ENCODE data around the gene MRPS34.
"Not testable (repeated sequence)": the region's sequence is repeated elsewhere in the genome, so short reads cannot be mapped to it uniquely, and the experiment has no call there.

Gene MRPS34

DNA sequence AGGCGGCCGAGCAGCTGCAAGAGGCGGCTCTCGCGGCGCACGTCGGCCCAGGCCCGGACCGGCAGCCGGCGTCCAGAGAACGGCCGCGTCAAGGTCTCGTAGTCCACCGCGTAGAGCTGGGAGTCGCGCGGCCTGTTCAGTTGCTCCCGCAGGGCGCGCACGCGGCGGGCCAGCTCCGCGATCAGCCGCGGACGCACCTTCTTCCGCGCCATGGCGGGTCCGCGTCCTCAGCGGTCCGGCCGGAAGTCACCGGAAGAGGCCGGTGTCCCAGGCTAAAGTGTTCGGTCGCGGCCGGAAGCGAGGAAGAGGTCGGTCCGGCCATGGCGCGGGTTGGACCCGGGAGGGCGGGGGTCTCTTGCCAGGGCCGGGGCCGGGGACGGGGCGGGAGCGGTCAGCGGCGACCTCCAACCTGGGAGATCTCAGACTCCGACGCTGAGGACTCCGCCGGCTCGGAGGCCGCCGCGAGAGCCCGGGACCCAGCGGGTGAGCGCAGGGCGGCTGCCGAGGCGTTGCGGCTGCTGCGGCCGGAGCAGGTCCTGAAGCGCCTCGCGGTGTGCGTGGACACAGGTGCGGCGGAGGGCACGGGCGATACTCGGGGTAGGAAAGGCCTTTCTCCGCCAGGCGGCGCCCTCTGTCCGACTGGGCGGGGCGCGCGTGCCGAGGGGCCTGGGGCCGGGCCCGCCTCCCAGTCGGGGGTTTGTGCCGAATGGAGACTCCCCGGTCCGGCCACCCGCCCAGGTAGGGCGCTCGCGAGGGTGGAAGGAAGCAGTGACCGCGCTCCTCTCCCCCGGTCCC lies at the start of gene MRPS34:
Gene MRPS34, minus strand, starts transcription at position 227 of the 795 bp plus-strand sequence. Its CDS starts 15 bp downstream, at position 212.
- DNase-seq (ENCODE audit: low spot score) = peak; percentile 85

DNA sequence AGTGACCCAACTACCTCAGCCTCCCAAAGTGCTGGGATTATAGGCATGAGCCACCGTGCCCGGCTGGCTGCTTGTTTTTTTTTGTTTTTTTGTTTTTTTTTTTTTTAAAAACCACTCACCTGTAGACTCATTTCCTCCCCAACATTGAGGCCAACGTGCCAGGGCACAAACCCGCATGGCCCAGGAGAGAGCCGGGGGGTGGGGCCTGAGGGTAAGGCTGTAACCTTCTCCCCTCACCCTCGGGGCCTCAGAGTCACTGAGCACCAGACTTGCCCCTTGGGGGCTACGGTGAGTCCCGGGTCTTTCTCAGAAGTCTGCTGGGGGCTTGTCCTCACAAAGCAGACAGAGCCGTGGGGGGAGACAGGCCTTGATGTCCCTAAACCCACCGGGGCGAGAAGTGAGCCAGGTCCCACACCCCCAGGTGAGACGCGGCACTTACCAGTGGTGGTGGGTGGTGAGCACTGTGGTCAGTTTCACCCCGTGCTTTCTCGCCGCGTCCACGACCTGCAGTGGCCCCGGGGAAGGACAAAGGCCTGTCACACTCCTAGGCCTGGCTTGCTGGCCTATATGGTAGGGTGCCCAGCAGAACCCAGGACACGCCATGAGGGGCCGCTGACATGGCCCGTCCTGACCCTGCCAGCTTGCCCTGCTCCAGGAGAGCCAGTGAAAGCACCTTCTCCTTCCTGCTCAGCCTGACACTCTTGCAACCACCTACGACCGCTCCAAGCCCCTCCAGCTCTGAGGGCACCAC lies 49.1 kb upstream of the MRPS34 start:
- DNase-seq (ENCODE audit: low spot score) = no peak

DNA sequence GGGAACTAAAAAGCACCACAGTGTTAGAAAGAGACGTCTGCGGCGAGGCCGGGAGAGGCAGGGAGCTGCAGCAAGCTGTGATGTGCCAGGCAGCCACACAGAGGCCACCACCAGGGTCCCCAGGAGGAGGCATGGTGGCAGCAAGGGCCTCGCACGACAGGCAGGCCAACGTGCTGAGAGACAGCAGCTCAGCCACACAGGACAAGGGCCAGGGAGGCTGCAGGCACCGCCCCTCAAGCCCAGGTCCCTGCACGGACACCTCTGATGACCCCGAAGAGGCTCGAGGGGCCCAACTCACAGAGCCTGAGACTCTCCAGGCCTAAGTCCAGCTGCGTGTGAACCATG lies 48.0 kb upstream of the MRPS34 start:
- DNase-seq (ENCODE audit: low spot score) = no peak

DNA sequence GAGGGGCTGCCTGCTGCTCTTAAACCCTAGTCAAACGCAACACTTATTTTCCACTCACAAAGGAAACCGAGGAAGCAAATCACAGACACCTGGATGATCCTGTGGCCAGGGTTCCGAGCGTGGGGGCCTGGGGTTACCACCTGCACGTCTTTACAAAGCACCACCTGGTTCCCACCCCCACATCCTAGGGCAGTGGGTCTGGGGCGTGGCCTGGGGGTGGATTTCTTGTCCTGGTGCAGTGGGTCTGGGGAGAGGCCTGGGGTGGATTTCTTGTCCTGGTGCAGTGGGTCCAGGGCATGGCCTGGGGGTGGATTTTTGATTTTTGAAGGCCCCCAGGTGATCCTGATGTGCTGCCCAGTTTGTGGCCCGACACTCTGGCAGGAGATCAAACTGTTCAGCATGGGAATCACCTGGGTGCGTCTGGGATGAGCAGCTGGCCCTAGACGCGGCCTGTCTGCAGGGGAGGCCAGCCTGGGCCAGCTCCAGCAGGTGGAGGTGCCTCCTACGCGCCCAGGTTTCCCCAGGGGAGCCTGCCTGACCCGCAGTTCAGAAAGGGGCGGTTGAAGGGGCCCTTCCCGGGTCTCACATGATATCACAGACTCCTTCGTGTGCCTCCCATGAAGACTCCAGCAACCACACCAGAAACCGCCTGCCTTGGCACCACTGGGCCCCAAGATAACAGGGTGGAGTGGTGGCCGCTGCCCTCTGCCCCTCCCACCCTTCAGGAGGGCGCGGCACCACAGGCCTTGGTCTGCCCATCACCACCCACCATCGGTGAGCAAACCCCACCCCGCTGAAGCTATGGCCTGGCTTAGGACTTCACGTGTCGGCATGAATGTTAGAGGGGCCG lies 47.4 kb upstream of the MRPS34 start:
- no peak for DNase-seq (ENCODE audit: low spot score)

DNA sequence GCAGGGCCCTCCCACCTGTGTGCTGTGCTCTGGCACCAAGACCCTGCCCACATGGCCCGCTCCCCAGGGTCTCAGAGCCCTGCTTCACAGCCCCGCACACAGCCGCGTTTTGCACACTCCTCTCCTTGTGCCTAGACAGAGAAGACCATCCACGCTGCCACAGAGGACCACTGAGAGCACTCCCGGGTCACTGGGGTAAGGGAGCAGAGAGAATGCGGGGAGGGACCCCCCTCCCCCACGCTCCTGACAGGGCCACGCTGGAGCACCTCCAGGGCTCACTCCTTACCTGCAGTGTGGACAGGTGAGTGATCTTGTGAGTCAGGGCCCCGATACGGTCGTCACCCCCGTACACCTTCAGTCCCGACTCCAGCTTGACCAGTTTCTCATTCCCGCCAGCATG lies 46.7 kb upstream of the MRPS34 start:
- DNase-seq (ENCODE audit: low spot score) = no peak

DNA sequence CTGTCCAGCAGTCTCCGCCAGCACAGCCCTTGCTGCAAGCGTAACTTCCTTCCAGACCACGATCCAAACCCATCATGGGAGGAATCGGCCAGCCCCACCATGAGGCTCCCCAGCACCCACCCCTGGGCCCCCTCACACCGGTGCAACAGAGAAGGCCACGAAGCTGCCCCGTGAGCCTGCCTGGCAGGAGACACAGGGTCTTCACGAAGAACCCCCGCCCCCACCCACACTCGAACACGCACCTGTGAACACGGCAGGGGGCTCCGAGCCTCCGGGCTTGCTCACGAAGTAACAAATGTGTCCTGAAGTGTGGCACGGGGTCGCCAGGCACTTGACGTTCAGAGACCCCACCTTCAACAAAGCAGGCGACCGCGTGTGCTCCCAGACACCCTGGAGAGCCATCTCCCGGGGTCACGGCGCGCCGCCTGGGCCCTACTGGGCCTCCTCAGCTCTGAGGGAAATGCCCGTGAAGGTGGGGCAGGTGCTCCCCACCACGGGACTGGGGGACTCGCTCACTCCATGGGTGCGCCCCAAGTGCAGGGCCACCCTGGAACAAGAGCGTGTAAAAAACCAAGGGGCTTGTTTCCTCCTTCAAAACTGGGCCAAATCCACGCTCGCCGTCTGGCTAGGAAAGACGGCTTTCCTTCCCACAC lies 46.1 kb upstream of the MRPS34 start:
- no peak for DNase-seq (ENCODE audit: low spot score)

DNA sequence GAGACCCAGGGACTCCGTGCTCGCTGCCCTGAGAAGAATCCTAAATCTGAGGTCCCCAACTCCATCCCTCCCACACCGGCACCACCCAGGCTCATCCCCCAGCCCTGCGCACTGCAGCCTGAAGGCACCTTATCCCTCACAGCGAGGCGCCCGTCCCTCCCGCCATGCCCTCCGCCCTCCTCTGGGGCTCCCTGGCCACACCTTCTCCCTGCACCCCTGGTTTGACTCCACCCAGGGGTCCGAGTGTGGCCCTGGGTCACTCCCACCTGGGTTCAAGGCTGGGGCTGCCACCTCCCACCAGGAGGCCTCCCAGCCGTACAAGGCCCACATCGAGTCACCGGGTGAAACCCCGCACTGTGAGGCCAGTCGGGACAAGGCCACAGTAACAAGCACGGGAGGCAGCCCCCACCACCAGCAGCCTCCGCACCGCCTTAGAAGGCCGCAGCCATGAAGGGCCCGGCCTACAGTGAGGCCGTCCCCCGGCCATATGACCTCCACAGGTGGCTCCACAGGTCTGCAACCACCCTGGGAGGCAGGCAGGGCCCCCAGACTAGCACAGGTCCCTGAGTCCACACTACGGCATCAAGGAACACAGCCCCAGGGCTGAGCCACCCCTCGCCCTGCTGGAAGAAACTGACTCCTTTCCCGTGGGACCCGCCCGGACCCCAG lies 45.4 kb upstream of the MRPS34 start:
- DNase-seq (ENCODE audit: low spot score) = no peak

DNA sequence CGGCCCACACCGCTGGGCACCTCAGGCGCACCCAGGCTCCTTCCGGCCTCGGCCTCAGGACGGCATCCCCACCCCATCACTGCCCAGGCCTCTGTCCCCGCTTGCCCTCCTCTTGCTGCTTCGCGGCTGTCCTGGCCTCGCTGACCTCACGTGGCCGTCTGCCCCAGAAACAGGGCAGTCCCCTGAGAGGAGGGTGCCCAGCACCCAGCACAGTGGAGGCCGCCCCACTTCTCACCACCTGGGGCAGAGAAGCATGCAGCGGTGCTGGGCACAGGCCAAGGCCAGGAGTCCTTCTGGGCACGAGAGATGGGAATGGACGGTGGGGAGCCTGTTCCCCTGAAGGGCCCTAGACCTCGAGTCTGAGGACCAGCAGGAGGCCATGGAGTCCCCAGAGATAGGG lies 44.8 kb upstream of the MRPS34 start:
- no peak for DNase-seq (ENCODE audit: low spot score)

DNA sequence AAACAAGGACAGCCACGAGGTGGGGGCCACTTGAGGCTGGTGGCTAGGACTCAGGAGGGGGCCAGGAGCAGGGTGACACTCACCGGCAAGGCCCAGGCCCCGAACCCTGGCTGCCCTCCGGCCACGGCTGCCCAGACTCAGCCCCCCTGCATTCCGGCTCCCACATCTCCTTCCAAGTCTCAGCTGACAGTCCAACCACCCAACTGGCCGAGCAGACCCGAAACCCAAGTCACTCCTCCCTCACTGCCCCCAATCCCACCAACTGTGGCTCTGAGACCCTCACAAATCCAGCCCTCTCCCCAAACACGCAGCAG lies 44.3 kb upstream of the MRPS34 start:
- no peak for DNase-seq (ENCODE audit: low spot score)

DNA sequence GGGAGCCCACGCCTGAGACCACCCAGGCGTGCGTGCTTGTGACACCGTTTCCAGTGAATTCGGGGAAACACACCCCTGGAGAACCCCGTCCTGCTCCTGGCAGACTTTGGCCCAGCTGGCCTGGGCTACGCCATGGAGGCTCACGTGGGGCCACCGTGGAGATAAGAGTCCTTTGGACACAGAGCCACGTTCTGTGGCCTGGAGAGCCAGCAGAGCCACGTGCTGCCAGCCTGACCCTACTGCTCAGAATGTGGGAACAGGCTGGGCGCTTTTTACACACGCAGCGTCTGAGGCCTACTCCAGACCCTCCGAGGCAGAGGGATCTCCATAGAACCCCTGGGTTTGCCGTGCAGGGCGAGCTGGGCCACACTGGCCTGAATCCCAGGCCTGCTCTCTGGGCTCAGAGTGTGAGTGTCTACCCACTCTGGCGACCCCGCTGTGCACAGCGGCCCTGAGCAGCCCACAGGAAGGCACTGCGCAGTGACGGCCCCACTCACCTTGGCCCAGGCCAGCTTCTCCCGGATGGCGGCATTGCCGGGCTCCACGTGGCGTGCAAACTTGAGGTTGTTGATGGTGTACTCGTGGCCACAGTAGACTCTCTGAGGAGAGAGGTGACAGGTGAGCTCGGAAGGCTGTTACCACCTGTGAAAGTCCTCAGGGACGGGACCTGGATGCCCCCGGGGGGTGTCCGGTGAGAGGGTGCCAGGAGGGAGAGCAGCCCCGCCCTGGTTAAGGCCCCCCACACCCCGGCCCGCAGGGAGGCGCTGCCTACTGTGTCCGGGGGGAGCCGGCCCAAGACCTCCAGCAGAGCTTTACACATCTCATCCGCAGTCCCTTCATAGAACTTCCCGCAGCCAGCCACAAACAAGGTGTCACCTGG lies 43.7 kb upstream of the MRPS34 start:
- DNase-seq (ENCODE audit: low spot score) = no peak

DNA sequence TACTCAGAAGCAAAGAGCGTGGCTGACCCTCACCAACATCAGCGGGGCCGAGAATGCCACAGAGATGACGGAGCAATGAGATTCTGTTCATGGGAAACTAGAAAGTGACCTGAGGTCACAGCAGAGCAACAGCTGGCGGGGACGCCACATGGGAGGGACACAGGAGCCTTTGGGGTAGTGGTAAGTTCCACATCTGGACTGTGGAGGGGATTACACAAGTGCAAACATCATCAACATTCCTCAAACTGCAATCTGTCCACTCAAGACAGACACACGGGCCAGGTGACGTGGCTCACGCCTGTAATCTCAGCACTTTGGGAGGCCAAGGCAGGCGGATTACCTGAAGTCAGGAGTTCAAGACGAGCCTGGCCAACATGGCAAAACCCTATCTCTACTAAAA lies 42.5 kb upstream of the MRPS34 start:
- DNase-seq (ENCODE audit: low spot score) = no peak

DNA sequence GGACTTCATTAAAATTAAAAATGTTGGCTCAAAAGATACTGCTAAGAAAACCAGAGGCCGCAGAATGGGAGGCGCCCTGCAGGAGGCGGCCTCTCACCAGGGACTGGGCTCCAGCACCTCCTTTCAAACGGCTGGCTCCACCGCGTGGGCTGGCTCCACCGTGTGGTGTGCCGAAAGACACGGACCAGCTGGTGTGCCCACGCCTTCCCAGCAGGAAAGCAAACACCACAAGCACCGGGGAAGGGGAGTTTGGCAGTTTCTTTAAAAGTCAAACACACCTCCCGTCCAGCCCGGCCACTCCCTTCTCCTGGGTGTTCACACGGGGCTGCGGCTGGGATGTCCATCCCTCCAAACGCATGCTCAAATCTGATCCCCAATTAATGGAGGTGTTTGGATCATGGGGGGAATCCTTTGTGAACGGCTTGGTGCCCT lies 39.8 kb upstream of the MRPS34 start:
- DNase-seq (ENCODE audit: low spot score) = no peak

DNA sequence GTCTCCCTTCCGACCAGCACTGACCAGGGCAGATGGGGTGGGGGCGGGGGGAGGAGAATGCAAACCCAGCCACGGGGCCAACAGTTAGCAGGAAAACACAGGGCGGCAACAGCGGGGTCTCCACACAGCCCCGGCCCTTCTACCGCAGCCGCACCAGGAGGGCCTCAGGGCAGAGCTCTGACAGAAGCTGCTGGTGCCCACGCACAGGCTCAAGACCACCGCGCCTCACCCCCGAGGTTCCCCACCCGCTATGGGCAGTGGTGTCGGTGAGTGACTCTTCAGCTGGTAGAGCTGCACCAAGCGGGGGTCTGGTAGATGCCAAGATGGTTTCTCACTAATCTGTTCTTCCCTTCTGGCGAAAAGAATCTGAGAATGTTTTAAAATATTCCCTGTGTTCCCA lies 37.6 kb upstream of the MRPS34 start:
- no peak for DNase-seq (ENCODE audit: low spot score)

DNA sequence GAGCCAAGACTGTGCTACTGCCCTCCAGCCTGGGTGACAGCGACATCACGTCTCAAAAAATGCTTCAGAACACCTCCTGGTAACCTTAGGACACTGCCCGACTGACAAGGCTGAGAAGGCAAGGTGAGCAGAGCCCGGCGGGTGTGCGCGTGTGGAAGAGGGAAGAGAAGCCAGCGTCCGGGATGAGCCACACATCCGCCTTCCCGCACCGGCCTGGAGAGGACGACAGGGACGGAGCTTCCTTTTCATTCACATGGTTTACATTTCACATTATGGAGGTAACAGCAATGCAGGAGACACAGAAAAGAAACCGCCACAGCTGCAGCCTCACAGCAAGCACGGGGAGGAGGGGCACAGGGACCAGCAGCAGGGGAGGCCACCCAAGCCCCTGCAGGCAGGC lies 37.2 kb upstream of the MRPS34 start:
- DNase-seq (ENCODE audit: low spot score) = no peak

DNA sequence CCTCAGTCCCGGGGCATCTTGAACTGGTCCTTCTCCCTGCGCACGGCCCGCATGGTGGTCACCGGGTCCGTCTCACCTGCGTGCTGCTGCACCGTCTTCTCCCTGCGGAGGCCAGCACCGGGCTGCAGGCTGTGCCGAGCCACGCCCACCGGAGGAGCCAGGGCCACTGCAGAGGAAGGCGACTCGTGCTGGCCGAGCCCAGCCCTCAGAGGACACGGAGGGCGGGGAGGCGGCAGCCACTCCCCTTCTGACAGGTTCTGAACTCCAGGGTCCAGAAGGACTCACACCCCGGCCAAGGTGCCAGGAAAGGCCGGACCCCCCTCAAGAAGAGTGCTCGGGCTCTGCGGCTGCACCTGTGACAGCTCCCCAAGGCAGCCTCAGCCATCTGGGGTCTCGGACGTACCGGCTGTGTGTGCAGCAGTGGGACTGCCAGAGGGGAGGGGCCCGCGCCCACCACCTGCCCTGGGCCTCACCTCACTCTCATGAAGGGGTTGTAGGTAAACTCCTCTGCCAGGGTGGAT lies 36.4 kb upstream of the MRPS34 start:
- no peak for DNase-seq (ENCODE audit: low spot score)

DNA sequence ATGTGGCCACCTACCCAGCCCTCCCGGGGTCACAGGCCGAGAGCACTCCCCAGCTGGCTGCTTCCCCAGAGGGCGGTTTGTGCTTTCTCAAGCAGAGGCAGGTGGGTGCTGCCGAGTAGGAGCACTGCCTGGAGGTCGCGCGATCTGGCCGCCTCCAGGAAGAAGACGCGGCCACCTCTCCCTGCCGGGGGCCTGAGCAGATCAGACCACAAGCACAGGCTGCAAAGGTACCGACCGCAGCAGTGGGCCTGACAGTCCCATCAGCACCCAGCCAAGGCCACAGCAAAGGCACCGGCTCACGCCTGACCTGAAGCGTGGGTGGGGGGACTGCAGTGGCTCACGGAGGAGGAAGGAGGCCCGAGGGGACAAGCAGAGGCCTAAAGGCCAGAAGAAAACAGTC lies 35.8 kb upstream of the MRPS34 start:
- no peak for DNase-seq (ENCODE audit: low spot score)

DNA sequence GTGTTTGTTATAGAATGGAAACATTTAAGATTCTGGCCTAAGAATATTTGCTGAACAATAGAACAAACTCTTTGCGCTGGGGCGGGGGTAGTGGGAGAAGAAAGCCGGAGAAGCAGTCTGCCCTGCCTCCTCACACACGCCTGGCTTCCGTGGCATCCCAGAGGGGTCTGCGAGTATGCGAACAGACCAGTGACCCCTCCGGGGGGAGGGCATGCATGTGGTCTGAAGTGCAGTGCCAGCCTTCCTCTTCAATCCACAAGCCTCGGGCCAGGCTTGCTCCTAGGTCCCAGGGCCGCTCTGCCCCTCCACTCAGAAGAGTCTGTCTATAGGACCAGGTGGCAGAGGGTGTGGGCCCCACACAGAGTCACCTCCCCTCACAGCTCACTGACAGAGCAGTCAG lies 34.7 kb upstream of the MRPS34 start:
- DNase-seq (ENCODE audit: low spot score) = no peak

DNA sequence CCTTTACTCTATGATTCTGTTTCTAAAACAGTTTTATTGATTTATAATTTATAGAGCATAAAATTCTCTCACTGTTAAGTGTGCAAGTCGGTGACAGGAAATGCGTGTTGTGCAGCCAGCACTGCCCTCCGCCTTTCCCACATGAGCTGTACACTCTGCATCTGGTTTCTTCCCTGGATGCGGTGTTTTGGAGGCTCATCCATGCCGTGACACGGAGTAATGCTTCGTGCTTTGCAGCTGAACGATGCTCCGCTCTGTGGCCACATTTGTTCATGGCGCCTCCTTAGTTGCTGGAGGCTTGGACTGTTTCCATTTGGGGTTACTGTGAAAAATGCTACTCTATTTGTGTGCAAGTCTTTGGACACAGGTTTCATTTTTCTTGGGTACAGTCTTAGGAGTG lies 27.8 kb upstream of the MRPS34 start:
- no peak for DNase-seq (ENCODE audit: low spot score)

DNA sequence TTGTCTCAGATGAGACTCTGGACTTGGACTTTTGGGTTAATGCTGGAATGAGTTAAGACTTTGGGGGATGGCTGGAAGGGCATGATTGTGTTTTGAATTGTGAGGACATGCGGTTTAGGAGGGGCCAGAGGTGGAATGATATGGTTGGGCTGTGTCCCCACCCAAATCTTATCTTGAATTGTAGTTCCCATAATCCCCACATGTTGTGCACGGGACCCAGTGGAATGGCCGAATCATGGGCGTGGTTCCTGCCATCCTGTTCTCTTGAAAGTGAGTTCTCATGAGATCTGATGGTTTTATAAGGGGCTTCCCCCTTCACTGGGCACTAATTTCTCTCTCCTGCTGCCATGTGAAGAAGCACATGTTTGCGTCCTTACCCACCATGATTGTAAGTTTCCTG lies 26.3 kb upstream of the MRPS34 start:
- not testable (repeated sequence) for DNase-seq (ENCODE audit: low spot score)

DNA sequence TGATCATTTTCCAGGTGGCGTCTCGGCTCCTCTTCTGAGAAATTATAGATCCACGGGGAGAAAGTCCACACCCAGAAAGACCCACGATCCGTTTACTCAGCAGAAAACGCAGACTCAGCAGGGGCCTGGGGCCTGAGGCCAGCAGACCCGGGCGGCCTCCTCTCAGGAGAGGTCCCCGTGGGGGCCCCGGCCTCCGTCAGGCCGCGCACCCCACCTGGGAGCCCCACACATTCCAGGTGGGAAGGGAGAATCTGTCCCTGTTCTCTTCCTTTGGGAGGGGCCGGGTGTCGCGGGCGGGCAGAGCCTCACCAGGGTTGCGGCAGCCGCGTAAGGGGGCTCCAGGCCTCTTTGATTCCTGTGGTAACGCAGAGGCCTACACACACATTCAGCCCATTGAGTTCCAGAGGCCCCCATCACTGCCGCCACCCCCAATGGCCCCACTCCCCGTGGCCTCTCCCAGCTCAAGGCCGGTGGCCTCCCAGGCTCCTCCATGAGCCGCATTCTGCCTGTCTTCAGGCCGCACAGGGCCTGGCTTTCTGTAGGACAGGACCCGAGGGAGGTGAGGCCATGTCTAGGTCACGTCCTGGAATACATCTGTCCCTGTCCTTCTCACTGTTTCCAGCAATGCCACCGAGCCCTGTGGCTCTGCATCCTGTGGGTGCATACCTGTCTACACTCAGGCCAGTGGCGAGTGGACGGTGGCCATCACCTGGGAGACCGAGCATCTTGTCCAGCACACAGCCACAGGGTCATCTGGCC lies 22.2 kb upstream of the MRPS34 start:
- DNase-seq (ENCODE audit: low spot score) = no peak

Measured in COLO829 (cell line).